SU-DHL-6 (cell line): ENCODE measurements around the gene FH.

ENCODE experiments used
- EZH2phosphoT487 ChIP-seq: fragments of 200-600 bp; sonication (generic), shearing (Covaris generic); conservative IDR thresholded peaks from 2 replicates; pipeline ENCODE4 v1.6.1; 2018; ENCODE audit warnings: mild to moderate bottlenecking, antibody characterized with exemption, low read length, moderate library complexity, mixed read lengths
- TF ChIP-seq, protein P1 (sequence below): fragments of 200-600 bp; sonication (generic); IDR thresholded peaks from one replicate; pipeline ENCODE4 v1.5.1; 2017; ENCODE audit warnings: antibody characterized with exemption, mild to moderate bottlenecking, low read length, moderate library complexity; ENCODE audit not compliant: insufficient read depth, poor library complexity, severe bottlenecking

GRCh38 chr1:241470361-241470760 lies 49.2 kb downstream of the FH start:
- TF ChIP-seq, protein P1, sequence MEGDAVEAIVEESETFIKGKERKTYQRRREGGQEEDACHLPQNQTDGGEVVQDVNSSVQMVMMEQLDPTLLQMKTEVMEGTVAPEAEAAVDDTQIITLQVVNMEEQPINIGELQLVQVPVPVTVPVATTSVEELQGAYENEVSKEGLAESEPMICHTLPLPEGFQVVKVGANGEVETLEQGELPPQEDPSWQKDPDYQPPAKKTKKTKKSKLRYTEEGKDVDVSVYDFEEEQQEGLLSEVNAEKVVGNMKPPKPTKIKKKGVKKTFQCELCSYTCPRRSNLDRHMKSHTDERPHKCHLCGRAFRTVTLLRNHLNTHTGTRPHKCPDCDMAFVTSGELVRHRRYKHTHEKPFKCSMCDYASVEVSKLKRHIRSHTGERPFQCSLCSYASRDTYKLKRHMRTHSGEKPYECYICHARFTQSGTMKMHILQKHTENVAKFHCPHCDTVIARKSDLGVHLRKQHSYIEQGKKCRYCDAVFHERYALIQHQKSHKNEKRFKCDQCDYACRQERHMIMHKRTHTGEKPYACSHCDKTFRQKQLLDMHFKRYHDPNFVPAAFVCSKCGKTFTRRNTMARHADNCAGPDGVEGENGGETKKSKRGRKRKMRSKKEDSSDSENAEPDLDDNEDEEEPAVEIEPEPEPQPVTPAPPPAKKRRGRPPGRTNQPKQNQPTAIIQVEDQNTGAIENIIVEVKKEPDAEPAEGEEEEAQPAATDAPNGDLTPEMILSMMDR: no peak
- TF ChIP-seq EZH2phosphoT487: no peak
